GM18867 (cell line): Measurements from ENCODE around the gene CCDC184.
"Not testable (repeated sequence)": the region's sequence is repeated elsewhere in the genome, so short reads cannot be mapped to it uniquely, and the experiment has no call there.

ENCODE experiments used
- ATAC-seq: cut with Tn5 transposase; IDR thresholded peaks from one replicate; pipeline ENCODE4 v1.9.1; 2021; ENCODE audit warnings: mild to moderate bottlenecking, moderate library complexity; ENCODE audit not compliant: unreplicated experiment

CCDC184 gene

DNA sequence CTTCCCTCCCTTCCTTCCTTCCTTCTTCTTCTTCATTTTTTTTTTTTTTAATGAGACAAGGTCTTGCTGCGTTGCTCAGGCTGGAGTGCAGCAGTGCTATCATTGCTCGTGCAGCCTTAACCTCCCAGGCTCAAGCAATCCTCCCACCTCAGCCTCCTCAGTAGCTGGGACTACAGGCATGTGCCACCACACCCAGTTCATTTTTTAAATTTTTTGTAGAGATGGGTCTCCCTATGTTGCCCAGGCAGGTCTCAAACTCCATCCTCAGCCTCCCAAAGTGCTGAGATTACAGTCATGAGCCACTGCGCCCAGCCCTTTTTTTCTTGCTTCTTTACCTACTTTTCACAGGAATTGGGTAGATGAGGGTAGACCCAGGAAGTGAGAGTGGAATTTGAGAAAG, 18.1 kb downstream of the CCDC184 start:
- no peak for ATAC-seq

DNA sequence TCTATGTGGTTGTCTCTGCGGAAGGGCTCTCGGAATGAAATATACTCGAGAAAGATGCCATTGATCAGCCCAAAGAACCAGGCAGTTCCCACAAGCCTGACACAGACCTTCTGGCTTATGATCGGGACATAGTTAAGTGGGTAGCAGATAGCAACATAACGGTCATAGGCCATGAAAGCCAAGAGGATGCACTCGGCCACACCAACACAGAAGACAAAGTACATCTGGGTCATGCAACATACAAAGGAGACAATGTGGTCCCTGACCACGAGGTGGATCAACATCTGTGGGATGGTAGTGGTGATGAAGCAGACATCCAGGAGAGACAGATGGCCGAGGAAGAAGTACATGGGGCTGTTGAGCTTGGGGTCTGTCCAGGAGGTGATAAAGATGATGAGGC, 19.3 kb downstream of the CCDC184 start:
- ATAC-seq = no peak

DNA sequence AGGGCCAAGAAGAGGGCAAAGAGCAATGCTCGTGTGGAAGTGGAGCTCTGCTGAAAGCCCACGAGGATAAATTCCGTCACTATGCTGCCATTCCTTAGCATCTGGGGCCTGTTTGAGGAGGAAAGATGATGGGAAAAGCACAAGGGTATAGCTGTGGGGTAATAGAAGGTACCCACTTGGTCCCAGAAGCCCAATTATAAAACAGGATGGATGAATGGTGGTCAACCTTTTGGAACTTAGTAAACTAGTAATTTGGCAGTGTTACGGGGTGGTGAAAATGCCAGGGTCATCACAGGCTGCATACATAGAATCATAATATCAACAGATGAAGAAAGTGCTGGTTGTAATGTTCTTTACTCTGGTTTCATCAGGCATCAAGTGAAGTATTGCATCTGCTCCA, 19.7 kb downstream of the CCDC184 start, which contains the start of gene OR10AD1:
OR10AD1 (minus strand) TSS at position 101 of the 400 bp plus-strand sequence; CDS start at position 101, 0 bp downstream.
- ATAC-seq = no peak

DNA sequence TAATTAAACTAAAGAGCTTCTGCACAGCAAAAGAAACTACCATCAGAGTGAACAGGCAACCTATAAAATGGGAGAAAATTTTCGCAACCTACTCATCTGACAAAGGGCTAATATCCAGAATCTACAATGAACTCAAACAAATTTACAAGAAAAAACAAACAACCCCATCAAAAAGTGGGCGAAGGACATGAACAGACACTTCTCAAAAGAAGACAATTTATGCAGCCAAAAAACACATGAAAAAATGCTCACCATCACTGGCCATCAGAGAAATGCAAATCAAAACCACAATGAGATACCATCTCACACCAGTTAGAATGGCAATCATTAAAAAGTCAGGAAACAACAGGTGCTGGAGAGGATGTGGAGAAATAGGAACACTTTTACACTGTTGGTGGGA, 26.1 kb downstream of the CCDC184 start:
- ATAC-seq = not testable (repeated sequence)

DNA sequence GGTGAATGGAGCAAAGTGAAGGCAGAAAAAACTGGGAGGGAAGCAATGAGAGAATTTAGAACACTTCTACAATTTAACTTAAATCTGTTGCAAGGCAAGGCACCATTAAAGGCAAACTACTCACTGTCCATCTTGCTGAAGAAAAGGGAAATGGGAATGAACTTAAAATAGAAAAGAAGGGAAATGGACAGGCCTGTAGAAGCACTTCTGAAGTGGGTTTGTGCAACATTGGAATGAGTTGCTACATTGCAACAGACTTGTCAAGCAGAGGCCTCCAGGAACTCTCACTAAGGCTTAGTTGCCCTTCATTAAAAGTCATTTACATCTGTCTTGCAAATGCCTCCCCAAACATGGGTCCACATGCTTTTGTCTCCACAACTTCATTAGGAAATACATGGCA, 33.3 kb downstream of the CCDC184 start:
- no peak for ATAC-seq

DNA sequence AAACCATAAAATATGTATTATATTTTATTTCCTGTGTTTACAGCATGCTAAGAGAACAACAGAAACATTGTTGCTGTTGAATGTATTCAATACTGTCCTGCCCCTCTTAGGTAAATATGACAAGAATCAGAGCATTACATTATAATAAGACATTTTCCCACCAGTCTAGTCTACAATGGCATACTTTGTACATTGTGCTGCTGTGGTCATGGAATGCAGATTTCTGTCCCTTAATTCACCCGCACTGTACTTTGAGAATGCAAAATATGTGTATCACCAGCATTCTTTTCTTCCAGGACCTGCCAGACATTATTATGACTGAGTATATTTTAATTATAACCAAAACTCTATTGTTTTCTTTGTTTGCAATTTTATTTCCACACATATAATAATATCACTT, 36.2 kb downstream of the CCDC184 start:
- ATAC-seq = no peak

DNA sequence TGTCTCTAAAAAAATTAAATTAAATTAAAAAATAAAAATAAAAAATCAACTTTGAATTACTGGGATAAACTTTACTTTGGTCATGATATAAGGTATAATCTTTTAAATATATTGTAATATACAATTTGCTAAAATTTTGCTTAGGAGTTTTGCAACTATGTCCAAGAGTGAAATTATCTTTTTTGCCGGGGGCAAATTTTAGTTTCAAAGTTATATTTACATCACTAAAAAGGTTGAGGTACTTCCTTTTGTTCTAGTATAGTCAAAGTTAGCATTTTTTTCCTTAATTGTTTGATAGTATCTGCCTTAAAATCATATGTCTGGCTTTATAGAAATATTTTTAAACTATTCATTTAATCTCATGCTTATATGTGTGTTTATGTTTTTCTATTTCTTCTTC, 37.3 kb downstream of the CCDC184 start:
- ATAC-seq = no peak

DNA sequence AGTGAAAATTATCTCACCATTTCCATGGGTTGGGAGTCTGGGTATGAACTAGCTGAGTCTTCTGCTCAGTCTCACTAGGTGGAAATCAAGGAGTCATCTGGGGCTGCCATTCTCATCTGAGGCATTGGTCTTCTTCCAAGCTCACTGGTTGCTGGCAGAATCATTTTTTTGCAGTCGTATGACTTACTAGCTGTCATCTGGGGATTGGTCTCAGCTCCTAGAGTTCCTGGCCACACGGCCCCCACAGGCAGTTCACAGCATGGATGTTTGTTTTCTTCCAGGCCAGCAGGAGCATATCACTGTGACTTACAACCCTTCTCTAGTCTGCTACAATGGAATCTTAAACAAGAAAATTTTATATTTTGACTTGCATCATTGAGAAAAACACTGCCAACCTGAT, 38.2 kb downstream of the CCDC184 start:
- no peak for ATAC-seq

DNA sequence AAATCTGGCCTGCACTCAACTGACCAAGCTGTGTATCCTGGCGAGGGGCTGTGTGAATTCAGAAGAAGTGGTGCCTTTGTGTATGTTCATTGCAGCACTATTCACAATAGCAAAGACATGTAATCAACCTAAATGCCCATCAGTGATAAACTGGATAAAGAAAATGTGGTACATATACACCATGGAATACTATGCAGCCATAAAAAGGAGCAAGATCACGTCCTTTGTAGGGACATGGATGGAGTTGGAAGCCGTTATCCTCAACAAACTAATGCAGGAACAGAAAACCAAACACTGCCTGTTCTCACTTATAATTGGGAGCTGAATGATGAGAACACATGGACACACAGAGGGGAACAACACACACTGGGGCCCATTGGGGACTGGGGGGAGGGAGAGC, 41.1 kb downstream of the CCDC184 start:
- ATAC-seq = not testable (repeated sequence)

DNA sequence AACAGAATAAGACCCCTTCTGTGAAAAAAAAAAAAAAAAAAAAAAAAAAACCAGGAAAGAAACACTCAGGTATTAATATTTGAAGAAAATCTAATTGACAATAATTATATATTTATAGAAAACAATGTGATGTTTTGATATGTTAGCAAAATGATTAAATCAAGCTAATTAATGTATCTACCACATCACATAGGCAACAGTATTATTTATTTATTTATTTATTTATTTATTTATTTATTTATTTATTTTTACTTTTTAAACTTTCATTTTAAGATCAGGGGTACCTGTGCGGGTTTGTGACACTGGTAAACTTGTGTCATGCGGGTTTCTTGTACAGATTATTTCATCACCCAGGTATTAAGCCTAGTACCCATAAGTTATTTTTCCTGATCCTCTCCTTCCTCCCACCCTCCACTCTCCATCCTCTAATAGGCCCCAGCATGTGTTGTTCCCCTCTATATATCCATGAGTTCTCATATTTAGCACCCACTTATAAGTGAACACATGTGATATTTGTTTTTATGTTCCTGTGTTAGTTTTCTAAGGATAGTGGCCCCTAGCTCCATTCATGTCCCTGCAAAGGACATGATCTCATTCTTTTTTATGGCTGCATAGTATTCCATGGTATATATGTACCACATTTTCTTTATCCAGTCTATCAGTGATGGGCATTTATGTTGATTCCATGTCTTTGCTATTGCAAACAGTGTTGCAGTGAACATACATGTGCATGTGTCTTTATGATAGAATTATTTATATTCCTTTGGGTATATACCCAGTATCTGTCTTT, 47.9 kb downstream of the CCDC184 start:
- not testable (repeated sequence) for ATAC-seq
